WTC11 (cell line): ENCODE results near the gene CCDC30.

Experiments used
- NFYB ChIP-seq: sonication (generic); formaldehyde crosslinking; conservative IDR thresholded peaks from 2 replicates; pipeline ENCODE4 v1.8.0; 2022; ENCODE audit warnings: low read depth, missing genetic modification reagents
- TF ChIP-seq, protein P1 (sequence below): fragments of 200-600 bp; IDR thresholded peaks from 2 replicates; pipeline ENCODE4 v1.8.0; 2022; ENCODE audit warnings: antibody characterized with exemption

DNA sequence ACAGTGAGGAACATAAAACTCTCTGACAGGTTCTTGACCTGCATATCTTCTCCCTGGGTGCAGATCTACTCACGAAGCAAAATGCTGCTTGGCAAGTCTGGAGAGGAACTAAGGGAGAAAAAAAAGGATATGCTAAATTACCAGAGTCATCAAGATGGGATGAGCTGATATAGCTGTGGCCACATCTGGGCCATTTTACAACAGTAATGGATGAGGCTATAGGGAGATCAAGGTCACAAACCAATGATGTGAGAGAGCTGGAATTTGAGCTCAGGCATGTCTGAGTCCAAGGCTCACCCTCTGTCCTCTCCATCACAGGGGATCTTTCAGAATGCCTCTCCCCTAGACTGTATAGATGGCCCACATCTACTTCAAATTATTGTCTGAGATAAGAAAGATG lies 33.5 kb upstream of the CCDC30 start:
- TF ChIP-seq NFYB (CRISPR knock-in tag) = no peak
- TF ChIP-seq, protein P1, sequence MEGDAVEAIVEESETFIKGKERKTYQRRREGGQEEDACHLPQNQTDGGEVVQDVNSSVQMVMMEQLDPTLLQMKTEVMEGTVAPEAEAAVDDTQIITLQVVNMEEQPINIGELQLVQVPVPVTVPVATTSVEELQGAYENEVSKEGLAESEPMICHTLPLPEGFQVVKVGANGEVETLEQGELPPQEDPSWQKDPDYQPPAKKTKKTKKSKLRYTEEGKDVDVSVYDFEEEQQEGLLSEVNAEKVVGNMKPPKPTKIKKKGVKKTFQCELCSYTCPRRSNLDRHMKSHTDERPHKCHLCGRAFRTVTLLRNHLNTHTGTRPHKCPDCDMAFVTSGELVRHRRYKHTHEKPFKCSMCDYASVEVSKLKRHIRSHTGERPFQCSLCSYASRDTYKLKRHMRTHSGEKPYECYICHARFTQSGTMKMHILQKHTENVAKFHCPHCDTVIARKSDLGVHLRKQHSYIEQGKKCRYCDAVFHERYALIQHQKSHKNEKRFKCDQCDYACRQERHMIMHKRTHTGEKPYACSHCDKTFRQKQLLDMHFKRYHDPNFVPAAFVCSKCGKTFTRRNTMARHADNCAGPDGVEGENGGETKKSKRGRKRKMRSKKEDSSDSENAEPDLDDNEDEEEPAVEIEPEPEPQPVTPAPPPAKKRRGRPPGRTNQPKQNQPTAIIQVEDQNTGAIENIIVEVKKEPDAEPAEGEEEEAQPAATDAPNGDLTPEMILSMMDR = no peak
